ENCODE data around the gene ERC1. TPM values are rescaled to one million over a fixed set of nuclear protein-coding genes. Genes with fewer than 3 reads are reported as not detected.

The ERC1 gene
- total and polyA plus RNA-seq, 7 donors, result 5.4 to 97.8 (median 34.6) TPM

DNA sequence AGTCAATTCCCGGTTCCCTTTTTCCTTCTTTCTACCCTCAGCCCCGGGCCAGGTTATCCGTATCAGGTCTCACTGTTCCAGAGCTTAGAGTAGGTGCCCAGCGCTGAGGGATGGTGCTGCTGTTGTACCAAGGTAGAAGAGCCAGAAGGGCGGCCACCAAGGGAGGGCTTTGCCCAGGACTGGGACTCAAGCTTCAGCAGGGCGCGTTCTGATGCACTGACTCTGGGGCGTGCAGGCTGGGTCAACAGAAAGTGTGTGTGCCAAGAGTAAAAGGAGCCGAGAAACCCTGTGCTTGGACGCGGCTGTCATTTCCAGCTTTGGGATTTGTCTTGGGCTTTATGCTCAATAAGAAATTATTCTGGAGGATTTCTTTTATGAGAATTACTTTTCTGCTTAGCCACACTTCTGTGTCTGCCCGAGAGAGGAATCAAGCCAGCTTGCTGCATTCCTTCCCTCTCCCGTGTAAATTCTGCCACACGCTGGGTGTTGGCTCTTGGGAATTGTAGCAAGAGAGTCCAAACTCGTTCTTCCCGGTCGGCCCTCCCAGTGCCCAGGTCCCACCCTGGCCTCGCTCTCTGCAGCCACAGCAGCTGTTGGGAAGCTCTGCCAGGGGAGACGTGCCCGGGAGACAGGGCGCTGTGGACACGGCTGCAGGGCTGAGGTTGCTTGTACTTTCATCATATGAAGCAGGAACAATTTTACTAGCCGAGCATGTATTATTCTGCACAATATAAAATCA lies 505.3 kb downstream of the ERC1 start:
- 14 to 63% methylated on average over 23 of the region's 23 CpGs for WGBS, 2 donors
- no peaks in the 10 kb centered on the region for H3K9me3 ChIP-seq
- H3K4me1 ChIP-seq, result peaks cover 0 to 17% (median 14%) of the 10 kb centered on the region in 4 donors
- H3K27ac ChIP-seq, result peak overlapping the region in 3 of 4 donors; percentile 26 to 60 (median 48)
- DNase-seq, result no peak
- no peaks in the 10 kb centered on the region for H3K27me3 ChIP-seq
- H3K4me3 ChIP-seq, result peak overlapping the region in 3 of 4 donors; percentile 16 to 27 (median 24)
- peaks cover 1 to 16% (median 2%) of the 10 kb centered on the region in 4 donors for H3K36me3 ChIP-seq
- no peak for TF ChIP-seq POLR2A (IDR thresholded peaks at IDR 0.05)
- no peak for TF ChIP-seq EP300 (IDR thresholded peaks at IDR 0.05)
- no peak for TF ChIP-seq POLR2AphosphoS5 (IDR thresholded peaks at IDR 0.05)
- TF ChIP-seq, protein P1, sequence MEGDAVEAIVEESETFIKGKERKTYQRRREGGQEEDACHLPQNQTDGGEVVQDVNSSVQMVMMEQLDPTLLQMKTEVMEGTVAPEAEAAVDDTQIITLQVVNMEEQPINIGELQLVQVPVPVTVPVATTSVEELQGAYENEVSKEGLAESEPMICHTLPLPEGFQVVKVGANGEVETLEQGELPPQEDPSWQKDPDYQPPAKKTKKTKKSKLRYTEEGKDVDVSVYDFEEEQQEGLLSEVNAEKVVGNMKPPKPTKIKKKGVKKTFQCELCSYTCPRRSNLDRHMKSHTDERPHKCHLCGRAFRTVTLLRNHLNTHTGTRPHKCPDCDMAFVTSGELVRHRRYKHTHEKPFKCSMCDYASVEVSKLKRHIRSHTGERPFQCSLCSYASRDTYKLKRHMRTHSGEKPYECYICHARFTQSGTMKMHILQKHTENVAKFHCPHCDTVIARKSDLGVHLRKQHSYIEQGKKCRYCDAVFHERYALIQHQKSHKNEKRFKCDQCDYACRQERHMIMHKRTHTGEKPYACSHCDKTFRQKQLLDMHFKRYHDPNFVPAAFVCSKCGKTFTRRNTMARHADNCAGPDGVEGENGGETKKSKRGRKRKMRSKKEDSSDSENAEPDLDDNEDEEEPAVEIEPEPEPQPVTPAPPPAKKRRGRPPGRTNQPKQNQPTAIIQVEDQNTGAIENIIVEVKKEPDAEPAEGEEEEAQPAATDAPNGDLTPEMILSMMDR (IDR thresholded peaks at IDR 0.05), result no peak
- intact Hi-C loops (cut with DNase I), result no loop called here

DNA sequence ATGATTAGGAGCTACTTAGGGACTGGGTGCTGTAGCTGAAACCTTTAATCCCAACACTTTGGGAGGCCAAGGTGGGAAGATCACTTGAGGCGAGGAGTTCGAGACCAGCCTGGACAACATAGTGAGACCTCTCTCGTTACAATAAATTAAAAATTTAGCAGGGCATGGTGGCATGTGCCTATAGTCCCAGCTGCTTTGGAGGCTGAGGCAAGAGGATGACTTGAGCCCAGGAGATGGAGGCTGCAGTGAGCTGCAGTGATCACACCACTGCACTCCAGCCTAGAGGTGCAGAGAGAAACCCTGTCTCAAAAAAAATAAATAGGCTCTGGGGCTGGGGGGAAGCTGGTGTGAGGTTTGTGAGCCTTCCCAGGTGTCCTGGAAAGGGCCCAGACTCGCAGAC lies 506.1 kb downstream of the ERC1 start:
- 94 to 98% methylated on average over 4 of the region's 4 CpGs for WGBS, 2 donors
- H3K9me3 ChIP-seq, result no peaks in the 10 kb centered on the region
- no peak for DNase-seq
- peaks cover 0 to 7% (median 1%) of the 10 kb centered on the region in 4 donors for H3K36me3 ChIP-seq
- H3K27me3 ChIP-seq, result no peaks in the 10 kb centered on the region
- TF ChIP-seq POLR2AphosphoS5 (IDR thresholded peaks at IDR 0.05), result no peak
- no peak for TF ChIP-seq EP300 (IDR thresholded peaks at IDR 0.05)
- TF ChIP-seq POLR2A (IDR thresholded peaks at IDR 0.05), result no peak
- TF ChIP-seq, protein P1 (IDR thresholded peaks at IDR 0.05), result no peak
- intact Hi-C loops (cut with DNase I), result no loop called here
- H3K4me3 ChIP-seq, result no peak overlapping the region
- H3K27ac ChIP-seq, result peak overlapping the region in 1 of 4 donors; percentile 48
- H3K4me1 ChIP-seq, result peaks cover 0 to 22% (median 16%) of the 10 kb centered on the region in 4 donors

DNA sequence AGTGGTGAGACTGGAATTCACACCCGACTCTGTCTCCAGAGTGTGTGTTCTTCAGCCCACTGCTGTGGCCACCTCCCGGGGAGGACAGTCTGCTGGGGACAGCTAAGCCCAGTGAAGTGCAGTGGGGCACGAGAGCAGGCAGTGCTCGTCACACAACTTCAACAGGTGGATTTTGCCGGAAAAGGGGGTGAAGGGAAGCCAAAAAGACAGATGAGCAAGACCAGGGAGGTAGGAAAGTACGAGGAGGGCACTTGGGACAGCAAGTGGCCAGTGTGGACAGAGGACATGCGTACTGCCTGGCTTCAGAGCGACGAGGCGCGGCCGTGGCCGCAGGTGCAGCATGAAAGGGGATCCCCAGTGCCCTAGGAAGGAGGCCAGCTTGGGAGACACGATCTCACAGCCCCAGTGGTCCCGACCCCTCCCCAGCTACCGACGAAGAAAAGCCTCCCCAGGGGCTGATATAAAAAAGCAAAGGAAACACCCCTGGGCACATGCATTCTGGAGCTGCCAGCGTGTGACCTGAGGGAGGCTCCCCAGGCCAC lies 507.2 kb downstream of the ERC1 start:
- Histone ChIP-seq H3K36me3 (no peaks in the 10 kb centered on the region), H3K9me3 (no peaks in the 10 kb centered on the region), H3K4me3 (no peak overlapping the region), H3K27ac (no peak overlapping the region), H3K4me1 (peaks cover 0 to 33% (median 27%) of the 10 kb centered on the region in 4 donors), H3K27me3 (no peaks in the 10 kb centered on the region)
- 70 to 73% methylated on average over 18 of the region's 18 CpGs for WGBS, 2 donors
- no peak for DNase-seq
- no peak for TF ChIP-seq POLR2A (IDR thresholded peaks at IDR 0.05)
- TF ChIP-seq POLR2AphosphoS5 (IDR thresholded peaks at IDR 0.05), result no peak
- TF ChIP-seq EP300 (IDR thresholded peaks at IDR 0.05), result no peak
- TF ChIP-seq, protein P1 (IDR thresholded peaks at IDR 0.05), result no peak
- intact Hi-C loops (cut with DNase I), result no loop called here

DNA sequence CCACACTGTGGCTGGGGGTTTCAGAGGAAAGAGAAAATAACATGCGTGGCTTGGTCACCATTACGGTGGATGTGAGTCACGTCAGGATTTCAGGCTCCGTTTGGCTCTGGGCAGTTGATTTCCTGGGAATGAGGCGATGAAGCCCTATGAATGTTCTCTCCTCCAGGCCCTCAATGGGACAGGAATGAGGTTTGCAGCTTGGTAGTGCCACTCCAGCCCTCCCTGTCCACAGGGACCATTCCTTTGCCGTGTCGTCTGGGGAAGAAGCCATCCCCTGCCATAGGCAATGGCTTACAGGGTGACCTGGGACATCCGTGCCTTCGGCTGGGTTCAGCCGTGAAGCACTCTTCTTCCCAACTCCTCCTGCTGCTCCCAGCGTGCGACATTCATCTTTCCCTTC lies 508.3 kb downstream of the ERC1 start:
- intact Hi-C loops (cut with DNase I), result no loop called here
- Histone ChIP-seq H3K9me3 (no peaks in the 10 kb centered on the region), H3K27ac (no peak overlapping the region), H3K4me3 (no peak overlapping the region), H3K36me3 (no peaks in the 10 kb centered on the region), H3K4me1 (peaks cover 0 to 36% (median 29%) of the 10 kb centered on the region in 4 donors), H3K27me3 (no peaks in the 10 kb centered on the region)
- WGBS, 2 donors, result 95 to 96% methylated on average over 12 of the region's 12 CpGs
- TF ChIP-seq EP300 (IDR thresholded peaks at IDR 0.05) (no peak), POLR2A (IDR thresholded peaks at IDR 0.05) (no peak)
- TF ChIP-seq, protein P1 (IDR thresholded peaks at IDR 0.05), result no peak
- no peak for DNase-seq
